Measurements from ENCODE around the gene SIGLEC11.
"Not testable (repeated sequence)": the region's sequence is repeated elsewhere in the genome, so short reads cannot be mapped to it uniquely, and the experiment has no call there.

Gene SIGLEC11

DNA sequence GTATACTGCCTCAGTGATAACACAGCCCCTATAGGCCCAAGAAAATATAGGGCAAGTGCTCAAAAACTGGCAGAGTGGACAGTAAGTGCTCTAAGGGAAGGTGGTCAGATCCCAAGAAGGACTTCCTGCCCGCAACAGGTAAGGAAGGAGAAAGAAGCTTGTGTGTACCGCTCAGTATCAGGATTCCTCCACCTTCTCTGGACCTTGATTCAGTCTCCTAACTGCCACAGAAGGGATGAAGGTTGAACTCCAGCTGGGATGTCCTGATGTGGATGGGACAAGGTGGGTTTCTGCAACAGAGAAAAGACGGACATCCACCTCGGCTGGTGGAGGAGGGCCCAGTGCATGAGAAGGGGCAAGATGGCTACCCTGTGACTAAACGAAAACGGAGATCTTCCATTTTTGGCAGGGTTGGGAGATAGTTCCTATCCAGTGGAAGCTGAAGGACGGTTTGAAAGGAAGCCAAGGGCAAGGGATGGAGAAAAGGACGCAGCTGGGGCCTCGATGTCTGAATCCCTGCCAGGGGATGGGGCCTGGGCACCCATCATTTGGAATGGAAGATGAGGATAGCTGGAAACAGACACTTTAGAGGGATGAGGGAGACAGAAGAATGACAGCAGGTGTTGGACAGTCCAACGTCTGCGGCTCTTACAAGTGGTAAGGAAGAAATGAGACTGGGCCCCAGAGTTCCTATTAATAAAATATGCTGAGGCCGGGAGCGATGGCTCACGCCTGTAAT is 33.3 kb downstream of the SIGLEC11 start:
- DNase-seq (ENCODE audit: low spot score) (no peak), FAIRE-seq (no peak)

DNA sequence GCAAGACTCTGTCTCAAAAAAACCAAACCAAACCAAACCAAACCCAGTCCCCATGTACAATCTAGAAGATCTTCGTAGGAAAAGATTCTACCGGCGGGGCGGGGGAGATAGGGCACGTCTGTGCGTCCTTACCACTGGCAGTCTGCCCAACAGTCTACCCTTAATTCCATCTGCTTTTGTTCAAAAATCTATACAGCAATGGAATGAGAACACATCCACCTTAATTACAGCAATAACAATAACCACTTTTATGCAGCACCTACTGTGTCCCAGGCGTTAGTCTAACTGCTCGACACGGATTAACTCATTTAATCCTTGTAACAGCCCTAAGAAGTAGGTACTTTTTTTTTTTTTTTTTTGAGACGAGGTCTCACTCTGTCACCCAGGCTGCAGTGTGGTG is 34.5 kb downstream of the SIGLEC11 start:
- no peak for DNase-seq (ENCODE audit: low spot score)
- no peak for FAIRE-seq

GRCh38 chr19:49925486-49925885 is 35.5 kb downstream of the SIGLEC11 start:
- FAIRE-seq, result no peak
- DNase-seq (ENCODE audit: low spot score), result no peak

- DNase-seq (ENCODE audit: low spot score); FAIRE-seq: not testable (repeated sequence)
Measured at GRCh38 chr19:49924881-49925210, 36.1 kb downstream of the SIGLEC11 start.

- FAIRE-seq (no peak), DNase-seq (ENCODE audit: low spot score) (no peak)
Measured at GRCh38 chr19:49924004-49924880, 36.7 kb downstream of the SIGLEC11 start.

- no peak for FAIRE-seq
- no peak for DNase-seq (ENCODE audit: low spot score)
Measured at GRCh38 chr19:49923055-49924003, 37.6 kb downstream of the SIGLEC11 start.

GRCh38 chr19:49921871-49922795 is 38.8 kb downstream of the SIGLEC11 start:
- no peak for FAIRE-seq
- DNase-seq (ENCODE audit: low spot score), result no peak

DNA sequence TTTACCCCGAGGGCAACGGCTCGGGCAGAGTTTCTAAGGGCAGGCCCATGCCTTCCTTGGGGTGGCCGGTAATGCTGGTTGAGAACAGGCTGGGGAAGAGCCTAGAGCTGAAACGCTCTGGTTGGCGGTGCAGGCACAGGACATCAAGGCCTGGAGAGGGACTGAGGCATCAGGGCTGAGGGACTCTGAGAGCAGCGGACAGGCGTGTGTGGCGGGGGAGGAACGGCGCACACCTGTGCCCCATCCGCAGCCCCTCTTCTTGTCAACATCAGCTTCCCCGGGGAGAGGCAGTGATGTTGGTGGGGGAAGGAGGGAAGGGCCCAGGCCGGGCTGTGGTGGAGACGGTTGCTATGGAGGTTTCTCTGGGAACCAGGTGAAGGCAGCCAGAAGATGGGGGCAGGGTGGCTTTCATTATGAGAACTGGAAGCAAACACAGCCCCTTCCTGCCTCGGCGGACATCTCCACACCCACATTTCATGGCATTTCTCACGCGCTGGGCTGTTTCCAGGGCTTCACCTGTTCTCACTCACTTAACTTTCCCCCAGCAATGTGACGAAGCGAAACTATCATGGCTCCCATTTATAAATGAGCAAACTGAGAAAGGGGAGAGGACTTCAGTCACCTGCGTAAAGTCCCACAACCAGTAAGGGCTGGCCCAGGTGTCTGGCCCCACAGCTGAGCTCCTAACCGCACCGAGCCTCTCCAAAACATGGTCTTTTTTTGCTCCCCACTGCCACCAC is 40.2 kb downstream of the SIGLEC11 start:
- no peak for DNase-seq (ENCODE audit: low spot score)
- no peak for FAIRE-seq

DNA sequence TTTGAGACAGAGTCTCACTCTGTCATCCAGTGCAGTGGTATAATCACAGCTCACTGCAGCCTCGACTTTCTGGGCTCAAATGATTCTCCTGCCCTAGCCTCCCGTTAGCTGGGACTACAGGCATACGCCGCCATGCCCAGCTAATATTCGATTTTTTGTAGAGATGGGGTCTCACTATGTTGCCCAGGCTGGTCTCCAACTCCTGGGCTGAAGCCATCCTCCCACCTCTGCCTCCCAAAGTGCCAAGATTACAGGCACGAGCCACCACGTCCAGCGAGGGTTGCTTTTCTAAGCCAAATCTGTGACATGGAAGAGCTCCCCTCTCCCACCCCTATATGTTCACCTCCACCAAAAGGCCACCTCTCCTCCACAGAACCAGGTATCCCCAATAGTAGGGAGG is 42.9 kb downstream of the SIGLEC11 start:
- FAIRE-seq (no peak), DNase-seq (ENCODE audit: low spot score) (no peak)

DNA sequence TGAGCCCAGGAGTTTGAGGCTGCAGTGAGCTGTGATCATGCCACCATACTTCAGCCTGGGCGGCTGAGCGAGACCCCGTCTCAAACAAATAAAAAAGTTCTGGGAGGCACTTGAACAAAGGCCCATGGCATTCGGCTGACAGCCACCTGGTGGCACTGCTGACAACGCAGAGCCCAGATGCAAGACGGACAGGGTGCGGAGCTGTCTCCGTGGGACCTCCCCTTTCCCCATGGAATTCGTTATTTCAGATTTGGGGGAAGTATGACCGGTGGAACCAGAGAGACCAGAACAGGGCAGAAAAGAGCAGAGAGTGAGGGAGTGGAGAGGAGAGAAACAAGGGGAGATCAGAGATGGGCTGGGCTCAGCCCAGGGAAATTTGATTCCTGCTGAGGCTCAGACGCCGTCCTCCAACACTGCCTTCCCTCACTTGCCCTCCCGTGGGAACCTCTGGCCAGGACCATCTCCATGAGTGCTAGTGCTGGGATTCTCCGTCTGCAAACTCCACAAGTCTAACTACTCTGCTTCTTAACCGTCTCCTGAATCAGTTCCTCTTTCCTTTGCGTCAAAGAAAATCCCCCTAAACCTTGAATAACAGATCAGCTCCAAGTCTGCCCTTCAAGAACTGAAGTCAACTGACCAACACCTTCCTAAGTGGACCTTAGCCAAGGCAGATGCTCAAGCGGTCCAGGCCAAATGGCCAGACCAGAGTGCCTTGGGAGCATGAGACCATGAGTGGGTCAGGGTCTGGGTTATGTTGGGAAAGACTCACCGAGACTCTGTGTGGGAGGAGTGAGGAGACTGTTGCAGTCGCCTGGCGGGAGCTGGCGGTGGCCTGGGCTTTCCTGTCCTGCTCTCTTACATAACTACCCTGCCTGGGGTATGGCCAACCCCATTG is 43.9 kb downstream of the SIGLEC11 start:
- DNase-seq (ENCODE audit: low spot score), result no peak
- no peak for FAIRE-seq

GRCh38 chr19:49915271-49915670 is 45.7 kb downstream of the SIGLEC11 start:
- FAIRE-seq, result no peak

DNA sequence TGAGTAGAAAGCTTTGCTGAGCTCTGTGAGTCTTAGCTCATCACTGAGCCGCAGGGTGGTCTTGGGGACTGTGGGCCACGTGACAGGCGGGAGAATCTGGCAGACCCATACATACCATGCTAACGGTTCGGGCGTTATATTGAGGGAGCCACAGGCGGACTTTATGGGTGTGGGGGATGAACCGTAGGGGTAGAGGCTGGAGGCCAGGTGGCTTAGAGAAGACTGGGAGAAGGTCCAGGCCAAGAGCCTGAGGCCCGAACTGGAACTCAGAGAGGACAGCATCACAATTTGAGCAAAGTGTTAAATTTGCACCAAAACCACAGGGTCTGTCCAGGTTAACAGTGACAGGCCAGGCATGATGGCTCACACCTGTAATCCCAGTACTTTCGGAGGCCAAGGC is 47.3 kb downstream of the SIGLEC11 start:
- DNase-seq (ENCODE audit: low spot score) (no peak), FAIRE-seq (no peak)

More at GRCh38 chr19:49915271-49915670, 45.7 kb downstream of the SIGLEC11 start:
- DNase-seq (ENCODE audit: low spot score), result no peak

DNA sequence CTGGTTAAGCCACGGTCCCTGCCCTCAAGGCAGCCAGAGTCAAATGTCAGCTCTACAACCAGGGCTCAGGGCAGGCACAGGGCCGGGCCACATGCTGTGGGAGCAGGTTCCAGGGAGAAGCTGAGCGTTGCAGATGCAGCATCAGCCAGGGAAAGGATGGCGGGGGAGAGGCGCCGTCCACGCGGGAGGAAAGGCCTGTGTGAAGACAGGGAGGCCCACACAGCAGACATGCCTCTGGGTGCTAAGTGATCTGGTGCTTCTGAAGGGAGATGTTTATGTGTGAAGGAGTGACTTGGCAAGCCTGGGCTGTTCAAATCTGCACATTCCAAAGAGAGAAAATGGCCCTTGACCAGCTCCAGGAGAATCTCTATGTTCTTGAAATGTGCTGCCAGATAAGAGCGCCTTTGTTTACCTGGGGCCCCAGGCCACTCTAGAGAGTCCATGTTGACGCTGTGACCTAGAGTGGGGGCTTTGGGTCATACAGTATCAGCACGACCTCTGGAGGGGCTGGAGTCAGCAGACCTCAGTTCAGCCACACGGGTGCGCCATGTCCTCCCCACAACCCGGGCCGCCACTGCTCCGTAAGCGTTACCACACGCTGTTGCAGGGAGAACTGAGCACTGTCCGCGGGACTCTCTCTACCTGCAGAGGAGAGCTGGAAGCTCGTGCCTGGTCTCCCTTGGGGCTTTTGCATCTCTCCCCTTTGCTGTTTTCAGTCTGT is 47.8 kb downstream of the SIGLEC11 start:
- FAIRE-seq (no peak), DNase-seq (ENCODE audit: low spot score) (no peak)

DNA sequence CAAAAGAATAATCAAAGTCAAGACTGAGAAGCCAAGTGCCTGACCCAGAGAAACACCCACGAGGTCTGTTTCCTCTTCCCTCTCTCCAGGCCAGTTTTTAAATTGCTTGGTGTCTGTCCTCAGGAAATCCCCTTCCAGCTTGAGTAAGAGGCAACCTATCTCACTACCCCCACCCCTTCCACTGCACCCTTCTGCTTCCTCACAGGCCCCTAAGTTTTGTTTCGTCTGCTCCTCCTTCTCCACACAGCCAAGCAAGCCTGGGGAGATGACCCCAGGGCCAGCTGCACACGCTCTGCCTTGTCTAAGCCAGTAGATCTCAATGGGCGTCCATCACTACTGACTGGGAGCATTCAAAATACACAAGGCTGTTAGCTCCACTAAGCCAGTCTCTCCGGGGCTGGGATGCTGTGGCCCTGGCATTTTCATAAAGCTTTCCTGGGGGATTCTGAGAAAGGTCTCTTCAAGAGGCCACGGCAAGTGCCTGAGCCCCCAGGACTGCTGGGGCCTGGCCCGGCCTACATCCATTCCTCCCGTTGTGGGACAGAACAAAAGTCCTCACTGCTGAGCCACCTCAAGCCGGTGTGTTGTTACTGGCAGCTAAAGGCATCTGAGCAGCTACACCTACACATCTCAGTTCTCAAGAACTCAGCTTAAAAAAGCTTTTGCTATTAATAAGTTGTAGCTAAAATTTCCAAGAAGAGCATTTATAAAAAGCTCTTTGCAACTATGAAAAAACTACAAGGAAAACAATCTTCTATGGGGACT is 49.4 kb downstream of the SIGLEC11 start:
- no peak for DNase-seq (ENCODE audit: low spot score)
- FAIRE-seq, result no peak

- DNase-seq (ENCODE audit: low spot score), result no peak
- no peak for FAIRE-seq
Measured at GRCh38 chr19:49910179-49910578, 50.8 kb downstream of the SIGLEC11 start.

- DNase-seq (ENCODE audit: low spot score) (no peak), FAIRE-seq (no peak)
Measured at GRCh38 chr19:49908480-49909420, 52.2 kb downstream of the SIGLEC11 start.
